ENCODE data around the gene PHACTR1. TPM values are rescaled to one million over a fixed set of nuclear protein-coding genes. Genes with fewer than 3 reads are reported as not detected.

Gene PHACTR1
- total RNA-seq, 1 donor from 2014 or later: 1.0 TPM

GRCh38 chr6:13187692-13188091 lies 471.1 kb downstream of the PHACTR1 start:
- no peak for DNase-seq (ENCODE audit: low read depth in 2 of 2)

GRCh38 chr6:13188306-13188705 lies 471.7 kb downstream of the PHACTR1 start:
- no peak for DNase-seq (ENCODE audit: low read depth in 2 of 2)

GRCh38 chr6:13189710-13190109 lies 473.1 kb downstream of the PHACTR1 start:
- DNase-seq (ENCODE audit: low read depth in 2 of 2): no peak

- DNase-seq (ENCODE audit: low read depth in 2 of 2): no peak
These were observed 473.8 kb downstream of the PHACTR1 start for GRCh38 chr6:13190376-13190775.

GRCh38 chr6:13191461-13191860 lies 474.9 kb downstream of the PHACTR1 start:
- no peak for DNase-seq (ENCODE audit: low read depth in 2 of 2)

- DNase-seq (ENCODE audit: low read depth in 2 of 2): peak; percentile 55 to 73
These were observed 478.3 kb downstream of the PHACTR1 start for GRCh38 chr6:13194852-13195251.

- no peak for DNase-seq (ENCODE audit: low read depth in 2 of 2)
These were observed 479.2 kb downstream of the PHACTR1 start for GRCh38 chr6:13195803-13196202.

- no peak for DNase-seq (ENCODE audit: low read depth in 2 of 2)
These were observed 481.6 kb downstream of the PHACTR1 start for GRCh38 chr6:13198168-13198567.

- DNase-seq (ENCODE audit: low read depth in 2 of 2): no peak
These were observed 484.8 kb downstream of the PHACTR1 start for GRCh38 chr6:13201336-13201735.

- no peak for DNase-seq (ENCODE audit: low read depth in 2 of 2)
These were observed 486.6 kb downstream of the PHACTR1 start for GRCh38 chr6:13203145-13203544.

- no peak for DNase-seq (ENCODE audit: low read depth in 2 of 2)
These were observed 488.5 kb downstream of the PHACTR1 start for GRCh38 chr6:13205106-13205505.

- DNase-seq (ENCODE audit: low read depth in 2 of 2): no peak
These were observed 495.5 kb downstream of the PHACTR1 start for GRCh38 chr6:13212096-13212495.

GRCh38 chr6:13212538-13212937 lies 496.0 kb downstream of the PHACTR1 start:
- no peak for DNase-seq (ENCODE audit: low read depth in 2 of 2)

GRCh38 chr6:13215390-13215789 lies 498.8 kb downstream of the PHACTR1 start:
- no peak for DNase-seq (ENCODE audit: low read depth in 2 of 2)

- DNase-seq (ENCODE audit: low read depth in 2 of 2): no peak
These were observed 499.9 kb downstream of the PHACTR1 start for GRCh38 chr6:13216236-13217014.

- peak in 1 of 2 donors; percentile 52 for DNase-seq (ENCODE audit: low read depth in 2 of 2)
These were observed 500.8 kb downstream of the PHACTR1 start for GRCh38 chr6:13217206-13217905.

- DNase-seq (ENCODE audit: low read depth in 2 of 2): no peak
These were observed 503.7 kb downstream of the PHACTR1 start for GRCh38 chr6:13220266-13220665.

- DNase-seq (ENCODE audit: low read depth in 2 of 2): no peak
These were observed 505.5 kb downstream of the PHACTR1 start for GRCh38 chr6:13222048-13222447.

GRCh38 chr6:13226071-13226470 lies 509.5 kb downstream of the PHACTR1 start:
- peak; percentile 54 to 72 for DNase-seq (ENCODE audit: low read depth in 2 of 2)

GRCh38 chr6:13228264-13229204 lies 512.0 kb downstream of the PHACTR1 start:
- no peak for DNase-seq (ENCODE audit: low read depth in 2 of 2)

GRCh38 chr6:13229205-13230085 lies 512.9 kb downstream of the PHACTR1 start:
- DNase-seq (ENCODE audit: low read depth in 2 of 2): no peak

Measured in dermis microvascular lymphatic vessel endothelial cell (primary cell).